Muscle layer of colon (tissue), 2 donors: ENCODE measurements around the gene CAPN1.

ENCODE experiments used
- H3K27ac ChIP-seq: one replicate; pipeline ENCODE4 v1.7.0; 2013; ENCODE audit warnings: low read depth, mild to moderate bottlenecking, low read length, moderate library complexity
- H3K27me3 ChIP-seq, 2 donors: one replicate each; pipeline ENCODE4 v1.7.0; 2013; ENCODE audit warnings: low read length in 2 of 2, mild to moderate bottlenecking in 2 of 2; ENCODE audit not compliant: insufficient read depth in 2 of 2, control insufficient read depth in 1 of 2
- H3K36me3 ChIP-seq: one replicate; pipeline ENCODE4 v1.7.0; 2013; ENCODE audit warnings: mild to moderate bottlenecking, low read length; ENCODE audit not compliant: insufficient read depth
- H3K4me1 ChIP-seq: one replicate; pipeline ENCODE4 v1.7.0; 2013; ENCODE audit warnings: mild to moderate bottlenecking, low read length; ENCODE audit not compliant: insufficient read depth
- H3K4me3 ChIP-seq, 2 donors: one replicate each; pipeline ENCODE4 v1.7.0; 2013; ENCODE audit warnings: low read length in 2 of 2, low read depth in 1 of 2, mild to moderate bottlenecking in 1 of 2, moderate library complexity in 1 of 2
- H3K9ac ChIP-seq: one replicate; pipeline ENCODE4 v1.7.0; 2013; ENCODE audit warnings: low read length
- H3K9me3 ChIP-seq: one replicate; pipeline ENCODE4 v1.7.0; 2013; ENCODE audit warnings: mild to moderate bottlenecking, low read length
- donor health status: abdominal sarcoma.
- donor health status: Adenocarcinoma of cecum.

CAPN1 gene

DNA sequence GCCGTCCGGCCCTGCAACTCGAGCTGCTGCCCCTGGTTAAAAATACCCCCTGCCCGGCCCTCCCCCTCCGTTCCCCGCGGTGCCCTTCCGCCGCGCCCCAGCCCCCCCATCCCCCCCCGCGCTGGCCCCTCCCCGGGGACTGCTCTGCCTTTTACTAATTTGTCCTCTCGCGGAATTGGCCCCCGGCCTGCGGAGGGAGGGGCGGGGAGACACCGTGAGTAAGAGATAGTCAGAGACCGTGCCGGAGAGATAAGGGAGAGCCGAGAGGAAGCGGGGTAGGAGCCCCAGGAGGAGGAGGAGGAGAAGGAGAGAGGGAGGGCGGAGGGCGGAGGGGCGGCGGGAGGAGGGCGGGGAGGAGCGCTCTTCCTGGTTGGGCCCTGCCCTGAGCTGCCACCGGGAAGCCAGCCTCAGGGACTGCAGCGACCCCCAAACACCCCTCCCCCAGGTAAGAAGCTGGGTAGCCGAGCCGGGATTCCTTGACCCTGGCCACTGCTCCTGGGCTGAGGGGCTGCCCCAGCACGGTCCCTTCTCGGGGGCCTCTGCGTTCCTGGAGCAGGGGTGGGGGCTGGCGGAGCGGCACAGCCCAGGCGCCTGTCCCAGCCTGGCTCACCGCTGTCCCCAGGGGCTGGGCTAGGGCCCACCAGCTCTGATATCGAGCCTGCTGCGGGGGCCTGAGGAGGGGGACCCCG is at the start of gene CAPN1:
CAPN1 (plus strand) TSS at position 360 of the 689 bp plus-strand sequence. CDS start 774 bp downstream, outside the sequence.
- H3K9ac ChIP-seq: peak within 1 kb of the TSS; percentile 84
- no peaks in the 10 kb centered on the region for H3K27me3 ChIP-seq
- H3K4me3 ChIP-seq: peak within 1 kb of the TSS; percentile 74 to 95
- peaks cover 11% of the 10 kb centered on the region for H3K36me3 ChIP-seq
- H3K4me1 ChIP-seq: peaks cover 26% of the 10 kb centered on the region
- peak within 1 kb of the TSS; percentile 83 for H3K27ac ChIP-seq
- no peaks in the 10 kb centered on the region for H3K9me3 ChIP-seq

DNA sequence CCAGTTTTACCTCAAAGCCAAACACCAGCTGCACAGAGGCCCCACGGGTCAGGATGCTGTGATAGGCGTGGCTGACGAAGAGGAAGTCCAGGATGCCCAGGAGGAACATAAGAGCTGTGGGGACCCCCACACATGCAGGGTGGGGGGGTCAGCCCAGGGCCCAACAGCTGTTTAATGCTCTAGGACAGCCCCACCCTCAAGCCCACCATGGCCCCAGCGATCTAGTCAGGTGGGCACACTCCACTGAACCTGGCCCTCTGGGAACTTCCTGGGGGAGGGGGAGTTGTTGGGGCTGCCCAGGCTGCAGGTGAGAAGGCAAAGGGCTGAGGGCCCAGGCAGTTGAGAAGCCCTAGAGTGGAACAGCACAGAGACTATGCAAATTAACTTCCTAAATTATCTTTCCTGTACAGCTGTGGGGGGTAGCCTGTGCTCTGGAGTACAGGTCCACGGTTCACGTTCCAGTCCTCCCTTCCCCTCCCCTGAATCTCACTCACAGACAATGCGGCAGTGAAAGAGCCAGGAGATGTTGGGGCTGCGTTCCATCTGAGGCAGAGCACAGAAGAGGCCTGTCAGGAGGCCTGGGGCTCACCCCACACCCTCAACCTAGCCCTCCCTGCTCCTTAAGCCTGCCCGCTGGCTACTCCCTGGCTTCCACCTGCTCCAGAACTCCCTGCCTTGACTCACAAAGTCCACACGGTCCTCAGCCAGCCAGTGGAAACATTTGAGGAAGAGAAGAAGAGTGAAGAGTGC is 49.3 kb upstream of the CAPN1 start:
- no peak overlapping the region for H3K9ac ChIP-seq
- peak overlapping the region in 1 of 2 donors; percentile 93 for H3K4me3 ChIP-seq
- peaks cover 56% of the 10 kb centered on the region for H3K36me3 ChIP-seq

DNA sequence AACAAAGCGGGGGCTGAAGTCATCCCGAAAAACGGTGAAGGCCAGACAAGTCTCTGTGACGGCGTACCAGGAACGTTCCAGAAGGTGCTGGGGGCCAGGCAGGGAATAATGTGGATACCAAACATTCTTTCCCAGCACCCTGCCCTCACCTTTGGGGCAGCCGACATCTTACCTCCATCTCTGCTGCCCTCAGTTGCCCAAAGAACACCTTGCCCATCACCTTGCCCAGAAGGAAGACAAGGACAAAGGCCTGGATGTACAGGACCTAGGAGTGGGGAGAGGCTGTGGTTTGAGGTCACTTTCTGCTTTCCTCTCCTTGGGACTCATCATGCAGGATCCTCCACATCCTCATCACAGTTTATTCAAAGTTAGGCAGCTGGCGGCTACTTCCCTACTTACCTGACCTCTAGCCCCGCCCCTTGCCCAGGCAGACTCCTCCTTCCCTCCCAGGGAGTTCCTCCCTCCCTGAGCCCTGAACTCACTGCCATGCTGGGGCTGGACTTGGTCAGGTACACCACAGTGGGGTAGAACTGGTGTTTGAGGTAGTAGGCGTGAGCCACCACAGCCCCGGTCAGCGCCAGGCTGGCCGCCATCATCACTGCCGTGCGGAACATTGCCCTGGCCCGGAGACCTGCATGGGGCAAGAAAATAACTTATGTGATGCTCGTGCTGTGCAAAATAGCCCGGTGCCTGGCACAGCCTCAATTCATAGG is 48.6 kb upstream of the CAPN1 start:
- peak overlapping the region; percentile 93 for H3K27ac ChIP-seq
- H3K9me3 ChIP-seq: no peaks in the 10 kb centered on the region
- peaks cover 50% of the 10 kb centered on the region for H3K36me3 ChIP-seq
- no peaks in the 10 kb centered on the region for H3K27me3 ChIP-seq
- peaks cover 20% of the 10 kb centered on the region for H3K4me1 ChIP-seq
- peak overlapping the region; percentile 77 to 93 for H3K4me3 ChIP-seq
- peak overlapping the region; percentile 85 for H3K9ac ChIP-seq

More for the DNA sequence above, 49.3 kb upstream of the CAPN1 start:
- Histone ChIP-seq H3K9me3 (no peaks in the 10 kb centered on the region), H3K27ac (no peak overlapping the region), H3K4me1 (peaks cover 20% of the 10 kb centered on the region), H3K27me3 (no peaks in the 10 kb centered on the region)

DNA sequence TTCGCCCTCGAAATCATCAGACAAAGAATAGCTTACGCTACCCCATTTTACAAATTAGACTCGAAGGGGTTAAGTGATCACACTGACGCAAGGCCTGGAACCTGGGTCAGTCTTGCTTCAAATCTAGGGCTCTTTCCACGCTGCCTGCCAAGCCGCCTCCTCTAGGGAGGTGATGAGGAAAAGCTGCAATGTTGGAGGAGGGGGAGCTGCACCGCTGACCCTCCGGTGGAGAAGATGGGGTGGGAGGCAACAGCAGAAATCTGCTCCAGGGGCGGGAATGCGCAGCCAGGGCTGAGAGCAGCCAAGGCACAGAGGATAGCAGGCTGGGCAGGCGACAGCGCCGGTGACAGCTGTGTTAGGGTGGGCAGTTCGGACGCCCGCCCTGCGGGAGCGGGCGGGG is 48.0 kb upstream of the CAPN1 start:
- Histone ChIP-seq H3K9me3 (no peaks in the 10 kb centered on the region), H3K36me3 (peaks cover 44% of the 10 kb centered on the region), H3K4me3 (peak overlapping the region; percentile 77 to 93), H3K27me3 (no peaks in the 10 kb centered on the region), H3K27ac (peak overlapping the region; percentile 93), H3K4me1 (peaks cover 20% of the 10 kb centered on the region), H3K9ac (peak overlapping the region; percentile 85)

DNA sequence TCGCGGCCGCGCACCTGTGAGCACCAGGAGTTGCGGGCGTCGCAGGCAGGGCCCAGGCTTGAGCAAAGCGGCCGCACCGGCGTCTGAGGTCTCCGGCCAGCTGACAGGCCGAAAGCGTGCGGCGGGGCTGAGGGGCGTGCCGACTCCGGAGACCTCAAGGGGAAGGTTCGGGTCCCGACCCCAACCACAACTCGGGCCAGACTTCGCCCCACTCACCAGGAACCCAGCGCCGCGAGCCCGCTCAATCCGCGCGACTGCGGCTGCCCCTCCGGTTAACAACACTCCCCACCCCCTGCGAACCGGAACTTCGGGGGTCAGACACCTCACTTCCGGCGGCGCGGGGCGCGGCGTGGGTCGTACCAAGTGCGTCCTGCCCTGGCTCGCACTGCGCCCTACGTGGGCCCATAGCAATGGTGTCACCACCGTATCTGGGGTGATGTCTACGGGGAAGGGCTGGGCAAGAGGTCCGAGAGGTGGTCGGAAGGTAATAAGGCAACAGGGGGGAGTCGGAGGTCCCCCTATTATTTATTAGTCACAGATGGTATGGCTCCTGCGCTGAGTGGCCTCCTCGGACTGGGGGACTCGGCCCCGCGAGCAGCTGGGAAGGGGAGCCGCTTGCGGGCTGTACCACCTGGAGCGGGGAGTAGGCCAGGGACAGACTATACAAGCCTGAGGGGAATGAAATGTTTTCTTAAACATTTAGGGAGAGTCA is 47.3 kb upstream of the CAPN1 start, which contains the start of gene SYVN1:
SYVN1 (minus strand) TSS at position 280 of the 712 bp plus-strand sequence. CDS start 918 bp downstream, outside the sequence.
- H3K4me1 ChIP-seq: peaks cover 20% of the 10 kb centered on the region
- H3K27me3 ChIP-seq: no peaks in the 10 kb centered on the region
- H3K27ac ChIP-seq: peak within 1 kb of the TSS; percentile 93
- H3K9me3 ChIP-seq: no peaks in the 10 kb centered on the region
- peaks cover 38% of the 10 kb centered on the region for H3K36me3 ChIP-seq
- peak within 1 kb of the TSS; percentile 77 to 93 for H3K4me3 ChIP-seq
- H3K9ac ChIP-seq: peak within 1 kb of the TSS; percentile 85

DNA sequence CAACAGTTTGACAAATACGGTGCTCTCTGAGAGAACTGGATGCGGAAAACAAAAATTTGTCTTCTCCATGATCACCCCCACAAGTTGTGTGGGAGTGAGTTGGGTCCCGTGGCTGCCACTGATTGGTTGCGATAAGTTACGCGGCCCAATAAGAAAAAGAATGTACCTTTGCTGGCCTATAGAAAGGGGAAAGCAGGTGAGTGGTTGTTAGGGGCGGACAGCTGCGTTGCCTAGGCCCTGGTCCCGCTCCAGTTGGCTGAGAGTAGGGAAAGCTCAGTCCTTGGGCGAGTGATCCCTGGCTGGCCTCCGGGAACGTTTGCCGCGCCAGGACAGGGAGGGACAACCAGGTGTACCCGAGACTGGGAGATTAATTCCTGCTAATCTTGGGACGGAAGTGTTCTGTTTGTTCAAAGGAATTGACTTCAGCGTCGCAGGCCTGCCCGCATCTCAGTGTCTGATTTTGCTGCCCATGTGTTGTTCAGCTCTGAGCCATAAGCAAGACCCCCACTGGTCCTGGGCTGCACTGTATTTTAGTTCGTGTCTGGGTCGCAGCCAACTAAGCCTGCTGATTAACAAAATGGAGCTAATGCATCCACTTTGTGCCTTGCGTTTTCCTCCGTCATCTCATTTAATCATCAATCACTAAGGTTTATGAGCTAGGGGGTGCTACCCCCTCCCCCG is 46.6 kb upstream of the CAPN1 start:
- Histone ChIP-seq H3K27me3 (no peaks in the 10 kb centered on the region), H3K4me3 (peak overlapping the region; percentile 77 to 93), H3K36me3 (peaks cover 31% of the 10 kb centered on the region), H3K27ac (peak overlapping the region; percentile 93), H3K4me1 (peaks cover 20% of the 10 kb centered on the region), H3K9ac (peak overlapping the region; percentile 85), H3K9me3 (no peaks in the 10 kb centered on the region)

DNA sequence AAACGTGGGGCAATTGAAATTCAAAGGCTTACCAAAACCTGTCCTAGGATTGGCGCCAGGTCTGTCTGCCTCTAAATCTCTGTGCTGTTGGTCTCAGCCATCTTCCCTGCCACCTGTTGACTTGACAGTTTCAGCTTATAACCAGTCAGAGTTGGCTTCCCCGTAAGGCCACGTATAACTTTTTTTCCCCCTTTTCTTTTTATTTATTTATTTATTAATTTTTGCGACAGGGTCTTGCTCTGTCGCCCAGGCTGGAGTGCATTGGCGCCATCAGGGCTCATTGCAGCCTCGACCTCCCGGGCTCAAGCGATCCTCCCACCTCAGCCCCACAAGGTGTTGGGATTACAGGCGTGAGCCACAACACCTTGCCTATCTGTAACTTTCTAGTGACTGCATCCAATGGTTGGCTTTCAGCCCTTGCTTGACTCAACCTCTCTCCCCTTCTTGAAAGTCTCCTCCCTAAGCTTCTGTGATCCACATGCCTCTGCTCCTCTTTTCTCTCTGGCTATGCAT is 46.0 kb upstream of the CAPN1 start:
- peak overlapping the region; percentile 85 for H3K9ac ChIP-seq
- peaks cover 20% of the 10 kb centered on the region for H3K4me1 ChIP-seq
- no peaks in the 10 kb centered on the region for H3K27me3 ChIP-seq
- peak overlapping the region; percentile 17 to 93 for H3K4me3 ChIP-seq
- peak overlapping the region; percentile 93 for H3K27ac ChIP-seq
- H3K36me3 ChIP-seq: peaks cover 25% of the 10 kb centered on the region
- no peaks in the 10 kb centered on the region for H3K9me3 ChIP-seq

DNA sequence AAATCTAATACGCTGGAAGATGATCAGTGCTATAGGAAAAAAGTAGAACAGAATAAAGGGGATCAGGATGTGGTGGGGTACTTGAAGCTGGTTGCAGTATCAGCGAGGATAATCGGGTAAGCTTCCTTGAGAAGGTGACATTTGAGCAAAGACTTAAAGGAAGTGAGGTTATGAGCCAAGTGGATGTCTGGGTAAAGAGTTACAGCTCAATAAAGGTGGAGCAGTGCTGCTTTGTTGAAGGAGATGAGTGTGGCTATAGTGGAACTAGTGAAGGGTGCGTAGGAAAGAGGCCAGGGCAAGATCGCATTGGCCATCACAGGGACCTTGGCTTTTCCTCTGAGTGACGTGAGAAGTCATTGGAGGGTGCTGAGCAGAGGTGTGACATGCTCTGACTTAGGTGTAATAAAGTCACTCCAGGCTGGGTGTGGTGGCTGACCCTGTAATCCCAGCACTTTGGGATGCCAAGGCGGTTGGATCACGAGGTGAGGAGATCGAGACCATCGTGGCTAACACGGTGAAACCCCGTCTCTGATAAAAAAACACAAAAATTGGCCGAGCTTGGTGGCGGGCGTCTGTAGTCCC is 45.1 kb upstream of the CAPN1 start:
- H3K9ac ChIP-seq: no peak overlapping the region
- no peak overlapping the region for H3K27ac ChIP-seq

DNA sequence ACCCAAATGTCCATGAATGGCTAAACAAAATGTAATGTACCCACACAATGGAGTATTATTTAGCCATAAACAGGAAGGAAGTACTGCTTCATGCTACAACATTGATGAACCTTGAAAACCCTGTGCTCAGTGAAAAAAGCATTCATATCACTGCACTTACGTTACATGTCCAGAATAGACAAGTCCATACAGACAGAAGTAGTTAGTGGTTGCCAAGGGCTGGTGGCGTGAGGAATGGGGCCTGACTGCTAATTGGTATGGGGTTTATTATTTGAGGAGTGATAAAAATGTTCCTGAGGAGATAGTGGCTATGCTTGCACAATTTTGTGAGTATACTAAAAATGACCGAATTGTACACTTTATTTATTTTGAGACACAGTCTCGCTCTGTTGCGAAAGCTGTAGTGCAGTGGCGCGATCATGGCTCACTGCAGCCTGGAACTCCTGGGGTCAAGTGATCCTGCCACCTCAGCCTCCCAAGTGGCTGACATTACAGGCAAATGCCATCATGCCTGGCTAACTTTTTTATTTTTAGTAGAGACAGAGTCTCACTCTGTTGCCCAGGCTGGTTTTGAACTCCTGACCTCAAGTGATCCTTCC is 39.7 kb upstream of the CAPN1 start:
- H3K27ac ChIP-seq: no peak overlapping the region
- H3K36me3 ChIP-seq: no peaks in the 10 kb centered on the region
- no peak overlapping the region for H3K9ac ChIP-seq
- no peaks in the 10 kb centered on the region for H3K4me1 ChIP-seq
- H3K9me3 ChIP-seq: no peaks in the 10 kb centered on the region
- H3K27me3 ChIP-seq: no peaks in the 10 kb centered on the region
- H3K4me3 ChIP-seq: no peak overlapping the region

More for the DNA sequence above, 45.1 kb upstream of the CAPN1 start:
- no peaks in the 10 kb centered on the region for H3K27me3 ChIP-seq
- H3K9me3 ChIP-seq: no peaks in the 10 kb centered on the region
- no peak overlapping the region for H3K4me3 ChIP-seq
- peaks cover 20% of the 10 kb centered on the region for H3K4me1 ChIP-seq
- peaks cover 16% of the 10 kb centered on the region for H3K36me3 ChIP-seq
